ENCODE results near the gene PSME3IP1. TPM values are rescaled to one million over a fixed set of nuclear protein-coding genes. Genes with fewer than 3 reads are reported as not detected.

Gene PSME3IP1
- total RNA-seq, 2 donors from 2014 or later: 39.1 to 64.8 TPM

- no peak overlapping the region for H3K27ac ChIP-seq
- no peaks in the 10 kb centered on the region for H3K36me3 ChIP-seq
- no peak overlapping the region for H3K4me3 ChIP-seq
- TF ChIP-seq CTCF (IDR thresholded peaks at IDR 0.05): no peak
- DNase-seq (ENCODE audit: low spot score) (no peak), ATAC-seq (ENCODE audit: insufficient number of reproducible peaks, low FRiP score, low read depth) (no peak)
- no peaks in the 10 kb centered on the region for H3K4me1 ChIP-seq (ENCODE audit: control insufficient read depth in 1 of 2, low read depth in 2 of 2)
- H3K9me3 ChIP-seq: no peaks in the 10 kb centered on the region
- H3K27me3 ChIP-seq (replicated peaks; ENCODE audit: insufficient read depth): no peaks in the 10 kb centered on the region
These were observed 38.2 kb downstream of the PSME3IP1 start for GRCh38 chr16:57147381-57148221.

- Histone ChIP-seq H3K4me1 (ENCODE audit: control insufficient read depth in 1 of 2, low read depth in 2 of 2) (no peaks in the 10 kb centered on the region), H3K4me3 (no peak overlapping the region), H3K36me3 (no peaks in the 10 kb centered on the region), H3K9me3 (no peaks in the 10 kb centered on the region), H3K27ac (no peak overlapping the region), H3K27me3 (replicated peaks; ENCODE audit: insufficient read depth) (no peaks in the 10 kb centered on the region)
- DNase-seq (ENCODE audit: low spot score) (no peak), ATAC-seq (ENCODE audit: insufficient number of reproducible peaks, low FRiP score, low read depth) (no peak)
- no peak for TF ChIP-seq CTCF (IDR thresholded peaks at IDR 0.05)
These were observed 39.1 kb downstream of the PSME3IP1 start for GRCh38 chr16:57146735-57147134.

GRCh38 chr16:57146040-57146647 is 39.7 kb downstream of the PSME3IP1 start:
- Histone ChIP-seq H3K4me3 (no peak overlapping the region), H3K36me3 (no peaks in the 10 kb centered on the region), H3K4me1 (ENCODE audit: control insufficient read depth in 1 of 2, low read depth in 2 of 2) (no peaks in the 10 kb centered on the region), H3K27ac (no peak overlapping the region), H3K27me3 (replicated peaks; ENCODE audit: insufficient read depth) (no peaks in the 10 kb centered on the region), H3K9me3 (no peaks in the 10 kb centered on the region)
- no peak for TF ChIP-seq CTCF (IDR thresholded peaks at IDR 0.05)
- DNase-seq (ENCODE audit: low spot score) (no peak), ATAC-seq (ENCODE audit: insufficient number of reproducible peaks, low FRiP score, low read depth) (no peak)

- Histone ChIP-seq H3K36me3 (no peaks in the 10 kb centered on the region), H3K9me3 (no peaks in the 10 kb centered on the region), H3K27ac (no peak overlapping the region), H3K4me1 (ENCODE audit: control insufficient read depth in 1 of 2, low read depth in 2 of 2) (peaks cover 0 to 2% of the 10 kb centered on the region in 2 donors), H3K4me3 (no peak overlapping the region), H3K27me3 (replicated peaks; ENCODE audit: insufficient read depth) (no peaks in the 10 kb centered on the region)
- TF ChIP-seq CTCF (IDR thresholded peaks at IDR 0.05): no peak
- ATAC-seq (ENCODE audit: insufficient number of reproducible peaks, low FRiP score, low read depth) (no peak), DNase-seq (ENCODE audit: low spot score) (no peak)
These were observed 40.5 kb downstream of the PSME3IP1 start for GRCh38 chr16:57145046-57146021.
